ENCODE data around the gene SCGB1D1. TPM values are rescaled to one million over a fixed set of nuclear protein-coding genes. Genes with fewer than 3 reads are reported as not detected.

The SCGB1D1 gene
- polyA plus RNA-seq, 2 of the 4 experiments (the other 2 are of a cell fraction), result not detected

DNA sequence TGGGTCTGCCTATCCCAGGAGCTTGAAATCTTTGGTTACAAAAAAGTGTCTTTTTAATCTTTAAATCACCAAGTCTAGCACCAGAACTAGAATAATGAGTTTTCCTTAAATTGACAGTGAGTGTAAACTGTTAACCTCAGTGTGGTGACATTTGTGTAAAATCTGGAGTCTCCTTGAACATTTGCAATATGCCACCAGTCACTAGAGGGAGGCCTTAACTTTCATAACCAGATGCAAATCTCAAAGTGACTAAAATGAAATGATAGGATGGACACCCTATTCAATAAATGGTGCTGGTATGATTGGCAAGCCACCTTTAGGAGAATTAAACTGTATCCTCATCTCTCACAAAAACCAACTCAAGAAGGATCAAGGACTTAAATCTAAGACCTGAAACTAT, 43.7 kb downstream of the SCGB1D1 start:
- TF ChIP-seq RCOR1 (IDR thresholded peaks at IDR 0.05; ENCODE audit: low read depth, low read length) (no peak), HDAC2 (IDR thresholded peaks at IDR 0.05) (no peak), CHD4 (IDR thresholded peaks at IDR 0.05; ENCODE audit: borderline replicate concordance) (no peak), TP53 (CRISPR knock-in tag; IDR thresholded peaks at IDR 0.05) (no peak), ZFP36 (IDR thresholded peaks at IDR 0.05; ENCODE audit: borderline replicate concordance, partially characterized antibody) (no peak), JUNB (IDR thresholded peaks at IDR 0.05) (no peak), MAFK (IDR thresholded peaks at IDR 0.05; ENCODE audit: partially characterized antibody) (no peak), TFCP2L1 (CRISPR knock-in tag; IDR thresholded peaks at IDR 0.05) (no peak), NFE2L2 (conservative IDR thresholded peaks at IDR 0.05; ENCODE audit: low read length) (no peak), RFX5 (IDR thresholded peaks at IDR 0.05) (no peak), FOSL2 (IDR thresholded peaks at IDR 0.05) (no peak), FOSL2 (CRISPR knock-in tag; IDR thresholded peaks at IDR 0.05) (no peak), BHLHE40 (IDR thresholded peaks at IDR 0.05; ENCODE audit: low read depth, low read length) (no peak), HES2 (IDR thresholded peaks at IDR 0.05) (no peak), MYC (IDR thresholded peaks at IDR 0.05; ENCODE audit: borderline replicate concordance, low read length) (no peak), ZC3H11A (IDR thresholded peaks at IDR 0.05) (no peak)
- TF ChIP-seq, protein P1, sequence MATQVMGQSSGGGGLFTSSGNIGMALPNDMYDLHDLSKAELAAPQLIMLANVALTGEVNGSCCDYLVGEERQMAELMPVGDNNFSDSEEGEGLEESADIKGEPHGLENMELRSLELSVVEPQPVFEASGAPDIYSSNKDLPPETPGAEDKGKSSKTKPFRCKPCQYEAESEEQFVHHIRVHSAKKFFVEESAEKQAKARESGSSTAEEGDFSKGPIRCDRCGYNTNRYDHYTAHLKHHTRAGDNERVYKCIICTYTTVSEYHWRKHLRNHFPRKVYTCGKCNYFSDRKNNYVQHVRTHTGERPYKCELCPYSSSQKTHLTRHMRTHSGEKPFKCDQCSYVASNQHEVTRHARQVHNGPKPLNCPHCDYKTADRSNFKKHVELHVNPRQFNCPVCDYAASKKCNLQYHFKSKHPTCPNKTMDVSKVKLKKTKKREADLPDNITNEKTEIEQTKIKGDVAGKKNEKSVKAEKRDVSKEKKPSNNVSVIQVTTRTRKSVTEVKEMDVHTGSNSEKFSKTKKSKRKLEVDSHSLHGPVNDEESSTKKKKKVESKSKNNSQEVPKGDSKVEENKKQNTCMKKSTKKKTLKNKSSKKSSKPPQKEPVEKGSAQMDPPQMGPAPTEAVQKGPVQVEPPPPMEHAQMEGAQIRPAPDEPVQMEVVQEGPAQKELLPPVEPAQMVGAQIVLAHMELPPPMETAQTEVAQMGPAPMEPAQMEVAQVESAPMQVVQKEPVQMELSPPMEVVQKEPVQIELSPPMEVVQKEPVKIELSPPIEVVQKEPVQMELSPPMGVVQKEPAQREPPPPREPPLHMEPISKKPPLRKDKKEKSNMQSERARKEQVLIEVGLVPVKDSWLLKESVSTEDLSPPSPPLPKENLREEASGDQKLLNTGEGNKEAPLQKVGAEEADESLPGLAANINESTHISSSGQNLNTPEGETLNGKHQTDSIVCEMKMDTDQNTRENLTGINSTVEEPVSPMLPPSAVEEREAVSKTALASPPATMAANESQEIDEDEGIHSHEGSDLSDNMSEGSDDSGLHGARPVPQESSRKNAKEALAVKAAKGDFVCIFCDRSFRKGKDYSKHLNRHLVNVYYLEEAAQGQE (IDR thresholded peaks at IDR 0.05), result no peak
- TF ChIP-seq, protein P2, sequence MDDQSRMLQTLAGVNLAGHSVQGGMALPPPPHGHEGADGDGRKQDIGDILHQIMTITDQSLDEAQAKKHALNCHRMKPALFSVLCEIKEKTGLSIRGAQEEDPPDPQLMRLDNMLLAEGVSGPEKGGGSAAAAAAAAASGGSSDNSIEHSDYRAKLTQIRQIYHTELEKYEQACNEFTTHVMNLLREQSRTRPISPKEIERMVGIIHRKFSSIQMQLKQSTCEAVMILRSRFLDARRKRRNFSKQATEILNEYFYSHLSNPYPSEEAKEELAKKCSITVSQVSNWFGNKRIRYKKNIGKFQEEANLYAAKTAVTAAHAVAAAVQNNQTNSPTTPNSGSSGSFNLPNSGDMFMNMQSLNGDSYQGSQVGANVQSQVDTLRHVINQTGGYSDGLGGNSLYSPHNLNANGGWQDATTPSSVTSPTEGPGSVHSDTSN (IDR thresholded peaks at IDR 0.05), result no peak
- no peak for FAIRE-seq
- Histone ChIP-seq H3K4me2 (no peak overlapping the region), H3K4me3 (no peak overlapping the region), H3K4me1 (no peaks in the 10 kb centered on the region), H3K27ac (no peak overlapping the region), H3K9me3 (no peaks in the 10 kb centered on the region)
- no peak for DNase-seq (ENCODE audit: low read depth in 1 of 2, low spot score in 1 of 2)
- CTCF ChIA-PET, result interaction anchor here (0.6 to 1.3 kb wide), 3 partner anchors 9 to 401 kb away, joined by 3 to 4 read pairs (median 3); no protein-coding TSS in a partner anchor
- POLR2A ChIA-PET, result no interaction called here
- ATAC-seq, result no peak

GRCh38 chr11:62236187-62236586, 46.2 kb downstream of the SCGB1D1 start:
- ChIA-PET CTCF (interaction anchor here (0.7 to 1.2 kb wide), 3 partner anchors 75 to 102 kb away, joined by 3 to 4 read pairs (median 3); no protein-coding TSS in a partner anchor), POLR2A (no interaction called here)
- TF ChIP-seq FOSL2 (IDR thresholded peaks at IDR 0.05) (no peak), FOSL2 (CRISPR knock-in tag; IDR thresholded peaks at IDR 0.05) (no peak), HEYL (CRISPR knock-in tag; IDR thresholded peaks at IDR 0.05) (no peak), RCOR1 (IDR thresholded peaks at IDR 0.05; ENCODE audit: low read depth, low read length) (no peak), BCL3 (IDR thresholded peaks at IDR 0.05) (no peak), CBX8 (IDR thresholded peaks at IDR 0.05) (no peak), MAFK (IDR thresholded peaks at IDR 0.05; ENCODE audit: partially characterized antibody) (no peak)
- ATAC-seq, result no peak
- Histone ChIP-seq H3K4me2 (no peak overlapping the region), H3K27ac (no peak overlapping the region), H3K4me3 (no peak overlapping the region), H3K9me3 (no peaks in the 10 kb centered on the region; the same call in 2 of the 3 replicates), H3K4me1 (no peaks in the 10 kb centered on the region)
- WGBS (ENCODE audit: missing lambda C conversion rate), result 1% methylated on average over 2 of the region's 2 CpGs
- no peak for FAIRE-seq
- DNase-seq (ENCODE audit: low read depth in 1 of 2, low spot score in 1 of 2), result no peak
